K562 (cell line): ENCODE measurements around the gene EBF4. TPM values are rescaled to one million over a fixed set of nuclear protein-coding genes. Genes with fewer than 3 reads are reported as not detected.

Experiments used
- ATAC-seq: fragments of 200-7000 bp; cut with Tn5 transposase; 3 replicates; pipeline ENCODE4 v1.9.1; 2020; ENCODE audit warnings: moderate library complexity
- BruUV-seq: library from RNA; stranded (reverse); fragments of 400-500 nt; replicated peaks from 2 replicates; lab custom pipeline; 2021; lab: Mats Ljungman, UMichigan
- CTCF ChIA-PET: fragments of 300-600 bp; formaldehyde crosslinking; extraction: SDS; loops from one replicate; lab custom pipeline; 2021; ENCODE audit warnings: low intra/inter-chr PET ratio; lab: Yijun Ruan, JAX
- POLR2A ChIA-PET: fragments of 300-600, 350-650 bp; sonication (Branson Sonifier 250); formaldehyde crosslinking; extraction: SDS; loops from one replicate; lab custom pipeline; 2021; ENCODE audit warnings: antibody characterized with exemption, inconsistent platforms; lab: Yijun Ruan, JAX
- DNase-seq, 4 experiments: peaks; one replicate each; pipeline versions ENCODE4 v3.0.0 to v3.0.0-alpha.2; 2011 to 2018; ENCODE audit warnings: low spot score in 3 of 4, mixed read lengths in 3 of 4; ENCODE audit errors: extremely low read depth in 1 of 4
- FAIRE-seq: peaks from 2 replicates; lab custom pipeline; 2011; peaks lifted over from hg19 to GRCh38; lab: Jason Lieb, UNC
- H2AFZ ChIP-seq: 2 replicates; pipeline ENCODE4 v1.6.0; 2011; ENCODE audit warnings: low read depth, low read length, control low read depth, inconsistent platforms
- H3K27ac ChIP-seq: fragments of 200-600 bp; 3 replicates; pipeline ENCODE4 v1.8.0; 2011; ENCODE audit warnings: low read depth, mild to moderate bottlenecking, control low read depth, inconsistent platforms, low read length, moderate library complexity, mixed read lengths; ENCODE audit errors: extremely low read depth
- H3K27me3 ChIP-seq, 2 experiments: fragments of 300-600 bp in 1 of 2; 2 replicates in 1 of 2; 3 replicates in 1 of 2; pipeline versions ENCODE4 v1.6.0 to v1.8.0; 2011; ENCODE audit warnings: inconsistent platforms in 2 of 2, low read length in 2 of 2, mild to moderate bottlenecking in 1 of 2, mixed read lengths in 1 of 2, moderate library complexity in 1 of 2; ENCODE audit not compliant: control insufficient read depth in 2 of 2, insufficient read depth in 2 of 2
- H3K36me3 ChIP-seq: fragments of 300-600 bp; 3 replicates; pipeline ENCODE4 v1.8.0; 2011; ENCODE audit warnings: mild to moderate bottlenecking, low read length, inconsistent platforms; ENCODE audit not compliant: control insufficient read depth, insufficient read depth
- H3K4me1 ChIP-seq, 2 experiments: fragments of 200-600 bp in 1 of 2; replicated peaks in 1 of 2; 2 replicates in 1 of 2; 3 replicates in 1 of 2; pipeline versions ENCODE4 v1.5.1 to v1.8.0; 2011; ENCODE audit warnings: inconsistent platforms in 2 of 2, low read length in 2 of 2, mild to moderate bottlenecking in 1 of 2, mixed read lengths in 1 of 2, moderate library complexity in 1 of 2; ENCODE audit not compliant: control insufficient read depth in 2 of 2, insufficient read depth in 2 of 2
- H3K4me2 ChIP-seq: 2 replicates; pipeline ENCODE4 v1.6.1; 2011; ENCODE audit warnings: low read length, control low read depth, inconsistent platforms, mixed read lengths; ENCODE audit not compliant: insufficient read depth
- H3K4me3 ChIP-seq: fragments of 200-600 bp; sonication (generic), shearing (Covaris generic); 2 replicates; pipeline ENCODE4 v1.5.1; 2016; ENCODE audit warnings: control low read depth, inconsistent platforms
- H3K79me2 ChIP-seq: fragments of 200-600 bp; 3 replicates; pipeline ENCODE4 v1.8.0; 2011; ENCODE audit warnings: low read length, inconsistent platforms; ENCODE audit not compliant: control insufficient read depth, insufficient read depth
- H3K9ac ChIP-seq, 2 experiments: 2 replicates each; pipeline versions ENCODE4 v1.6.0 to v1.6.1; 2011; ENCODE audit warnings: low read depth in 2 of 2, low read length in 2 of 2, control low read depth in 1 of 2, inconsistent platforms in 1 of 2, mild to moderate bottlenecking in 1 of 2, mixed read lengths in 1 of 2; ENCODE audit not compliant: insufficient read depth in 1 of 2
- H3K9me1 ChIP-seq: one replicate; pipeline ENCODE4 v1.6.0; 2011; ENCODE audit warnings: inconsistent platforms, mild to moderate bottlenecking, low read length, moderate library complexity; ENCODE audit not compliant: control insufficient read depth, insufficient read depth
- H3K9me3 ChIP-seq: replicated peaks from 2 replicates; pipeline ENCODE4 v1.5.1; 2011; ENCODE audit warnings: low read depth, low read length, inconsistent platforms; ENCODE audit not compliant: control insufficient read depth, insufficient read depth
- H4K20me1 ChIP-seq: replicated peaks from 2 replicates; pipeline ENCODE4 v1.6.1; 2011; ENCODE audit warnings: low read length, inconsistent platforms, mixed read lengths; ENCODE audit not compliant: control insufficient read depth, insufficient read depth
- ASH1L ChIP-seq: fragments of 450-650 bp; IDR thresholded peaks from 2 replicates; pipeline ENCODE4 v1.6.1; 2018; ENCODE audit warnings: borderline replicate concordance, mild to moderate bottlenecking, low read depth; ENCODE audit not compliant: partially characterized antibody
- CBX5 ChIP-seq: IDR thresholded peaks from 2 replicates; pipeline ENCODE4 v1.6.1; 2014; ENCODE audit warnings: low read depth, borderline replicate concordance
- E2F3 ChIP-seq: fragments of 250-450 bp; sonication (Bioruptor Pico); IDR thresholded peaks from 2 replicates; pipeline ENCODE4 v1.4.0; 2020; ENCODE audit warnings: mild to moderate bottlenecking
- EP400 ChIP-seq: fragments of 450-650 bp; IDR thresholded peaks from 2 replicates; pipeline ENCODE4 v1.6.1; 2017; ENCODE audit warnings: antibody characterized with exemption, mild to moderate bottlenecking, moderate library complexity
- ETV5 ChIP-seq: sonication (generic); formaldehyde crosslinking; IDR thresholded peaks from 2 replicates; pipeline ENCODE4 v1.4.0; 2020; ENCODE audit warnings: low read depth, mild to moderate bottlenecking, missing genetic modification reagents
- GTF2E2 ChIP-seq: fragments of 200-800 bp; sonication (Bioruptor generic); IDR thresholded peaks from 2 replicates; pipeline ENCODE4 v1.6.1; 2016; ENCODE audit warnings: missing genetic modification characterization, missing compliant biosample characterization
- HNRNPUL1 ChIP-seq: fragments of 200-400 bp; formaldehyde crosslinking; IDR thresholded peaks from 2 replicates; pipeline ENCODE4 v1.6.1; 2017; ENCODE audit warnings: low read length
- ILK ChIP-seq: fragments of 450-650 bp; IDR thresholded peaks from 2 replicates; pipeline ENCODE4 v1.6.1; 2016; ENCODE audit warnings: missing genetic modification characterization, low read depth, mild to moderate bottlenecking, missing compliant biosample characterization, moderate library complexity, borderline replicate concordance
- NFE2L1 ChIP-seq: fragments of 450-650 bp; IDR thresholded peaks from 2 replicates; pipeline ENCODE4 v1.6.1; 2016; ENCODE audit warnings: missing genetic modification characterization, low read depth, mild to moderate bottlenecking, missing compliant biosample characterization, moderate library complexity, borderline replicate concordance
- NR2C2 ChIP-seq, 2 experiments: fragments of 200-800 bp in 1 of 2; sonication (Bioruptor generic) in 1 of 2; sonication (generic) in 1 of 2; formaldehyde crosslinking in 1 of 2; IDR thresholded peaks; 2 replicates each; pipeline versions ENCODE4 v1.6.1 to v1.8.0; 2016 to 2022; ENCODE audit warnings: mild to moderate bottlenecking in 1 of 2, missing compliant biosample characterization in 1 of 2, missing genetic modification characterization in 1 of 2, missing genetic modification reagents in 1 of 2
- PTTG1 ChIP-seq: fragments of 450-650 bp; IDR thresholded peaks from 2 replicates; pipeline ENCODE4 v1.6.1; 2016; ENCODE audit warnings: low read depth, mild to moderate bottlenecking, missing genetic modification characterization, missing compliant biosample characterization
- RAD21 ChIP-seq, 2 experiments: fragments of 250-450 bp in 1 of 2; fragments of 450-650 bp in 1 of 2; sonication (Bioruptor Pico) in 1 of 2; formaldehyde crosslinking in 1 of 2; IDR thresholded peaks in 1 of 2; conservative IDR thresholded peaks in 1 of 2; 2 replicates each; pipeline versions ENCODE4 v1.4.0 to v1.8.0; 2020 to 2022; ENCODE audit warnings: mild to moderate bottlenecking in 2 of 2, moderate library complexity in 1 of 2
- SAP30 ChIP-seq: fragments of 200-600 bp; sonication (generic); IDR thresholded peaks from 2 replicates; pipeline ENCODE4 v1.6.1; 2012; ENCODE audit warnings: borderline replicate concordance, low read depth, mild to moderate bottlenecking, moderate library complexity, low read length, control low read depth, inconsistent platforms; ENCODE audit not compliant: insufficient read depth, poor library complexity, severe bottlenecking
- SNAPC5 ChIP-seq: fragments of 250-450 bp; sonication (Bioruptor Pico); IDR thresholded peaks from 2 replicates; pipeline ENCODE4 v1.8.0; 2021; ENCODE audit warnings: moderate library complexity, mild to moderate bottlenecking, inconsistent platforms
- SREBF2 ChIP-seq: sonication (generic); formaldehyde crosslinking; IDR thresholded peaks from 2 replicates; pipeline ENCODE4 v1.4.0; 2020; ENCODE audit warnings: mild to moderate bottlenecking, missing genetic modification reagents
- STAT5A ChIP-seq: IDR thresholded peaks from 2 replicates; pipeline ENCODE4 v1.6.1; 2012; ENCODE audit warnings: low read length, inconsistent platforms, borderline replicate concordance
- ZBTB11 ChIP-seq, 3 experiments: fragments of 200-800 bp in 1 of 3; fragments of 250-450 bp in 1 of 3; fragments of 450-650 bp in 1 of 3; sonication (Bioruptor Pico) in 1 of 3; sonication (Bioruptor generic) in 1 of 3; formaldehyde crosslinking in 1 of 3; IDR thresholded peaks; 2 replicates each; pipeline versions ENCODE4 v1.6.1 to v1.8.0; 2016 to 2022; ENCODE audit warnings: mild to moderate bottlenecking in 2 of 3, missing genetic modification characterization in 2 of 3, missing compliant biosample characterization in 1 of 3, moderate library complexity in 1 of 3
- ZNF217 ChIP-seq: sonication (generic); formaldehyde crosslinking; IDR thresholded peaks from 2 replicates; pipeline ENCODE4 v1.8.0; 2022; ENCODE audit warnings: mild to moderate bottlenecking, missing genetic modification reagents
- ZNF551 ChIP-seq: fragments of 250-450 bp; sonication (Bioruptor Pico); IDR thresholded peaks from 2 replicates; pipeline ENCODE4 v1.5.0; 2021; ENCODE audit warnings: mild to moderate bottlenecking, moderate library complexity
- WGBS: fragments of 100-300 bp; shearing (Covaris generic); methylation state at CpG from one replicate; pipeline ENCODE4 v1.1.6; 2016; ENCODE audit warnings: low coverage, mixed read lengths; ENCODE audit not compliant: insufficient coverage; ENCODE audit errors: missing lambda C conversion rate; 5-methylcytosine and 5-hydroxymethylcytosine counted together
- in situ Hi-C: fragments of 300-500 bp; cut with MboI; formaldehyde crosslinking; loops from 4 replicates; pipeline ENCODE4 v1.15.0; 2018; ENCODE audit warnings: inconsistent platforms, mixed read lengths
- intact Hi-C: fragments of 100-400 bp; cut with micrococcal nuclease; formaldehyde crosslinking; loops from 2 replicates; pipeline ENCODE4 v1.14.2; 2022
- polyA plus RNA-seq, 8 experiments: library from polyadenylated mRNA; depleted of rRNA in 4 of 8; stranded (reverse) in 5 of 8; unstranded in 3 of 8; fragments of >200 nt; fragmentation: Nextera tagmentation in 2 of 8; fragmentation: Illumina TruSeq in 1 of 8; extraction: Ambion mirVana in 2 of 8; extraction: Trizol in 1 of 8; gene quantifications; 2 replicates each; pipeline versions ENCODE4 v1.2.1 to v1.2.3, GENCODE V29; 2011 to 2014; ENCODE audit warnings: inconsistent platforms in 1 of 8, missing spikeins in 1 of 8
- total RNA-seq, 7 experiments: library from RNA; depleted of rRNA in 6 of 7; stranded (reverse); fragments of >200 nt in 6 of 7; fragmentation: Illumina TruSeq in 2 of 7; extraction: Trizol in 2 of 7; gene quantifications; 2 replicates each; pipeline versions ENCODE4 v1.2.1 to v1.2.3, GENCODE V29; 2011 to 2021; ENCODE audit warnings: low replicate concordance in 1 of 7

Gene EBF4
- total and polyA plus RNA-seq, 9 of the 15 experiments (the other 6 are each of a cell fraction or from before 2014, with no cell fraction given) = 0.09 TPM; not detected in 8

GRCh38 chr20:2741881-2742280, 49.3 kb downstream of the EBF4 start:
- no peaks in the 10 kb centered on the region for H3K36me3 ChIP-seq
- POLR2A ChIA-PET = interaction anchor here (0.6 to 0.9 kb wide), 2 partner anchors 53 to 255 kb away, joined by 3 read pairs; no protein-coding TSS in a partner anchor
- H3K4me3 ChIP-seq = no peak overlapping the region
- FAIRE-seq (no peak), ATAC-seq (no peak), DNase-seq (no peak)
- 11% methylated on average over 7 of the region's 7 CpGs for WGBS
- no TSS peak for BruUV-seq
- intact Hi-C loops = loop anchor here (2.0 kb wide), 1 partner anchor 29 kb away; no protein-coding TSS in a partner anchor
- no peak overlapping the region for H3K27ac ChIP-seq
- no peak overlapping the region for H2AFZ ChIP-seq
- H3K9me3 ChIP-seq = no peaks in the 10 kb centered on the region
- H3K27me3 ChIP-seq = peaks cover 6 to 48% of the 10 kb centered on the region in 2 experiments
- no peaks in the 10 kb centered on the region for H3K9me1 ChIP-seq
- no peaks in the 10 kb centered on the region for H3K4me1 ChIP-seq
- in situ Hi-C loops = no loop called here
- CTCF ChIA-PET = no interaction called here
- H3K79me2 ChIP-seq = no peaks in the 10 kb centered on the region
- no peaks in the 10 kb centered on the region for H4K20me1 ChIP-seq
- no peak overlapping the region for H3K4me2 ChIP-seq
- H3K9ac ChIP-seq = no peak overlapping the region
- TF ChIP-seq ZNF551 (CRISPR knock-in tag) = no peak
- no peak for TF ChIP-seq NR2C2 (CRISPR knock-in tag; IDR thresholded peaks at IDR 0.05)
- no peak for TF ChIP-seq NR2C2 (tag; IDR thresholded peaks at IDR 0.05)
- no peak for TF ChIP-seq CBX5
- no peak for TF ChIP-seq E2F3
- TF ChIP-seq SNAPC5 (CRISPR knock-in tag) = no peak
- TF ChIP-seq ZBTB11 (CRISPR knock-in tag; IDR thresholded peaks at IDR 0.05) = no peak
- no peak for TF ChIP-seq EP400
- TF ChIP-seq HNRNPUL1 = no peak
- TF ChIP-seq SREBF2 (CRISPR knock-in tag) = no peak
- no peak for TF ChIP-seq ZNF217 (CRISPR knock-in tag)
- no peak for TF ChIP-seq RAD21 (CRISPR knock-in tag; conservative IDR thresholded peaks at IDR 0.05 in 1 of 2, IDR thresholded peaks at IDR 0.05 in 1 of 2)
- no peak for TF ChIP-seq NFE2L1 (tag)
- TF ChIP-seq ETV5 = no peak
- TF ChIP-seq ILK (tag) = no peak
- no peak for TF ChIP-seq GTF2E2 (tag)
- TF ChIP-seq SAP30 = no peak
- TF ChIP-seq PTTG1 = no peak
- TF ChIP-seq ASH1L = no peak
- TF ChIP-seq STAT5A = no peak
